Liver (tissue), 9 donors: ENCODE results near the gene EEA1. TPM values are rescaled to one million over a fixed set of nuclear protein-coding genes. Genes with fewer than 3 reads are reported as not detected.

Experiments
- DNase-seq: peaks from one replicate; pipeline ENCODE4 v3.0.0-alpha.2; 2017; ENCODE audit warnings: low spot score
- H3K27ac ChIP-seq, 2 donors: one replicate each; pipeline ENCODE4 v1.7.0; 2013; ENCODE audit warnings: inconsistent platforms in 2 of 2, low read length in 2 of 2, control low read depth in 1 of 2, low read depth in 1 of 2, mild to moderate bottlenecking in 1 of 2
- H3K27me3 ChIP-seq, 4 donors: one replicate each; pipeline versions ENCODE4 v1.6.1 to v1.7.0; 2013; ENCODE audit warnings: low read length in 3 of 4, inconsistent platforms in 1 of 4, mild to moderate bottlenecking in 1 of 4, moderate library complexity in 1 of 4; ENCODE audit not compliant: control insufficient read depth in 4 of 4, insufficient read depth in 4 of 4
- H3K36me3 ChIP-seq, 4 donors: one replicate each; pipeline versions ENCODE4 v1.6.1 to v1.7.0; 2013; ENCODE audit warnings: low read length in 3 of 4, mild to moderate bottlenecking in 3 of 4, low read depth in 1 of 4, moderate library complexity in 1 of 4; ENCODE audit not compliant: control insufficient read depth in 4 of 4, insufficient read depth in 3 of 4
- H3K4me1 ChIP-seq, 4 donors: one replicate each; pipeline versions ENCODE4 v1.6.1 to v1.7.0; 2013; ENCODE audit warnings: low read length in 3 of 4, mild to moderate bottlenecking in 3 of 4, moderate library complexity in 1 of 4; ENCODE audit not compliant: control insufficient read depth in 4 of 4, insufficient read depth in 4 of 4
- H3K4me3 ChIP-seq, 3 donors: one replicate each; pipeline versions ENCODE4 v1.6.1 to v1.7.0; 2013; ENCODE audit warnings: low read length in 3 of 3, control low read depth in 1 of 3, low read depth in 1 of 3, mild to moderate bottlenecking in 1 of 3
- H3K9ac ChIP-seq, 2 donors: one replicate each; pipeline ENCODE4 v1.7.0; 2013; ENCODE audit warnings: low read length in 2 of 2, mild to moderate bottlenecking in 2 of 2, moderate library complexity in 2 of 2, control low read depth in 1 of 2, low read depth in 1 of 2
- H3K9me3 ChIP-seq, 4 donors: one replicate each; pipeline versions ENCODE4 v1.6.1 to v1.7.0; 2013; ENCODE audit warnings: low read length in 3 of 4; ENCODE audit not compliant: control insufficient read depth in 4 of 4
- EGR1 ChIP-seq, 2 donors: IDR thresholded peaks; 2 replicates each; pipeline ENCODE4 v1.6.1; 2016 to 2018; ENCODE audit warnings: antibody characterized with exemption in 2 of 2, low read depth in 2 of 2
- FOXA1 ChIP-seq: IDR thresholded peaks from 2 replicates; pipeline ENCODE4 v1.6.1; 2016; ENCODE audit warnings: antibody characterized with exemption
- FOXA2 ChIP-seq: IDR thresholded peaks from 2 replicates; pipeline ENCODE4 v1.6.1; 2016; ENCODE audit warnings: antibody characterized with exemption
- GABPA ChIP-seq, 2 donors: IDR thresholded peaks in 1 of 2; conservative IDR thresholded peaks in 1 of 2; 2 replicates each; pipeline ENCODE4 v1.6.1; 2016; ENCODE audit warnings: antibody characterized with exemption in 2 of 2, mild to moderate bottlenecking in 1 of 2, moderate library complexity in 1 of 2
- HNF4A ChIP-seq, 2 donors: conservative IDR thresholded peaks; 2 replicates each; pipeline ENCODE4 v1.6.1; 2016; ENCODE audit warnings: antibody characterized with exemption in 2 of 2, mild to moderate bottlenecking in 2 of 2
- HNF4G ChIP-seq: IDR thresholded peaks from 2 replicates; pipeline ENCODE4 v1.6.1; 2016; ENCODE audit warnings: antibody characterized with exemption
- JUND ChIP-seq, 2 donors: IDR thresholded peaks; 2 replicates each; pipeline ENCODE4 v1.6.1; 2016; ENCODE audit warnings: antibody characterized with exemption in 2 of 2
- NR2F2 ChIP-seq: IDR thresholded peaks from 2 replicates; pipeline ENCODE4 v1.6.1; 2016; ENCODE audit warnings: antibody characterized with exemption
- RAD21 ChIP-seq, 2 donors: IDR thresholded peaks; 2 replicates each; pipeline ENCODE4 v1.6.1; 2016; ENCODE audit warnings: antibody characterized with exemption in 2 of 2, mild to moderate bottlenecking in 2 of 2
- RXRA ChIP-seq, 2 donors: IDR thresholded peaks; 2 replicates each; pipeline ENCODE4 v1.6.1; 2017 to 2018; ENCODE audit warnings: antibody characterized with exemption in 2 of 2, mild to moderate bottlenecking in 1 of 2
- SP1 ChIP-seq: IDR thresholded peaks from 2 replicates; pipeline ENCODE4 v1.6.1; 2018; ENCODE audit warnings: antibody characterized with exemption, mild to moderate bottlenecking
- TAF1 ChIP-seq: conservative IDR thresholded peaks from 2 replicates; pipeline ENCODE4 v1.6.1; 2016; ENCODE audit warnings: antibody characterized with exemption, mild to moderate bottlenecking
- YY1 ChIP-seq: IDR thresholded peaks from 2 replicates; pipeline ENCODE4 v1.6.1; 2016; ENCODE audit warnings: antibody characterized with exemption, mild to moderate bottlenecking
- WGBS: extraction: QIAGEN DNeasy Blood & Tissue Kit; methylation state at CpG from one replicate; pipeline ENCODE4 v1.1.7; 2013; 5-methylcytosine and 5-hydroxymethylcytosine counted together
- polyA plus RNA-seq, 2 donors: library from polyadenylated mRNA; stranded (reverse) in 1 of 2; unstranded in 1 of 2; fragments of 200-250 nt in 1 of 2; fragments of >200 nt in 1 of 2; fragmentation: Nextera tagmentation in 1 of 2; extraction: Ambion mirVana in 1 of 2; gene quantifications; one replicate each; pipeline versions ENCODE4 v1.2.1 to v1.2.3, GENCODE V29; 2013 to 2015
- total RNA-seq, 2 donors: library from RNA; depleted of rRNA; stranded (reverse); fragments of >200 nt; gene quantifications; one replicate each; pipeline ENCODE4 v1.2.3, GENCODE V29; 2014
- TF ChIP-seq, protein P1 (sequence below): IDR thresholded peaks from 2 replicates; pipeline ENCODE4 v1.6.1; 2016; ENCODE audit warnings: antibody characterized with exemption
- TF ChIP-seq, protein P2 (sequence below): IDR thresholded peaks from 2 replicates; pipeline ENCODE4 v1.6.1; 2016; ENCODE audit warnings: antibody characterized with exemption
- TF ChIP-seq, protein P3 (sequence below): IDR thresholded peaks from 2 replicates; pipeline ENCODE4 v1.6.1; 2016; ENCODE audit warnings: antibody characterized with exemption, mild to moderate bottlenecking
- TF ChIP-seq, protein P4 (sequence below): fragments of 150-350 bp; IDR thresholded peaks from 2 replicates; pipeline ENCODE4 v1.5.1; 2017; ENCODE audit warnings: improper control_type of control experiment, low read depth, low read length; ENCODE audit not compliant: missing input control
- TF ChIP-seq, protein P5 (sequence below): IDR thresholded peaks from 2 replicates; pipeline ENCODE4 v1.6.1; 2016; ENCODE audit warnings: antibody characterized with exemption
- donor health status: healthy.
- donor health status: healthy.
- donor health status: healthy.
- donor health status: healthy.
- donor health status: healthy.

The EEA1 gene
- total and polyA plus RNA-seq, 4 donors = 2.5 to 15.8 (median 9.1) TPM

DNA sequence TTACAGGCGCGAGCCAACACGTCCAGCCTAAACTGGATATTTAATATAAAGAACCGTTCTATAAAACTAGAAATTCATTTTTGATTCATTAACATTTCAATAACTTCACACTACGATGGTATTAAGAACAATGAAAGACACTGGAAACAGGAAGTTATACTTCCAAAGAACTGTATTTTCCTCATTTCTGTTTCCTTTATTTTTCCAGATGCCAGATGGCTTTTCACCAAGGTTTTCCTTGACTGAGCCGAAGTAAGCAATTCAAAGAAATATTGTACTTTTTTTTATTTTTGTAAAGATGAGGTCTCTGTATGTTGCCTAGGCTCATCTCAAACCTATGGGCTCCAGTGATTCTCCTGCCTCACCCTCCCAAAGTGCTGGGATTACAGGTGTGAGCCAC, 28.2 kb downstream of the EEA1 start:
- WGBS = 89% methylated on average over 6 of the region's 6 CpGs
- no peak overlapping the region for H3K9ac ChIP-seq
- H3K27me3 ChIP-seq = no peaks in the 10 kb centered on the region
- H3K36me3 ChIP-seq = no peaks in the 10 kb centered on the region
- no peaks in the 10 kb centered on the region for H3K9me3 ChIP-seq
- H3K4me3 ChIP-seq = no peak overlapping the region
- peaks cover 0 to 13% (median 1%) of the 10 kb centered on the region in 4 donors for H3K4me1 ChIP-seq
- DNase-seq = no peak
- no peak for TF ChIP-seq YY1
- TF ChIP-seq, protein P1, sequence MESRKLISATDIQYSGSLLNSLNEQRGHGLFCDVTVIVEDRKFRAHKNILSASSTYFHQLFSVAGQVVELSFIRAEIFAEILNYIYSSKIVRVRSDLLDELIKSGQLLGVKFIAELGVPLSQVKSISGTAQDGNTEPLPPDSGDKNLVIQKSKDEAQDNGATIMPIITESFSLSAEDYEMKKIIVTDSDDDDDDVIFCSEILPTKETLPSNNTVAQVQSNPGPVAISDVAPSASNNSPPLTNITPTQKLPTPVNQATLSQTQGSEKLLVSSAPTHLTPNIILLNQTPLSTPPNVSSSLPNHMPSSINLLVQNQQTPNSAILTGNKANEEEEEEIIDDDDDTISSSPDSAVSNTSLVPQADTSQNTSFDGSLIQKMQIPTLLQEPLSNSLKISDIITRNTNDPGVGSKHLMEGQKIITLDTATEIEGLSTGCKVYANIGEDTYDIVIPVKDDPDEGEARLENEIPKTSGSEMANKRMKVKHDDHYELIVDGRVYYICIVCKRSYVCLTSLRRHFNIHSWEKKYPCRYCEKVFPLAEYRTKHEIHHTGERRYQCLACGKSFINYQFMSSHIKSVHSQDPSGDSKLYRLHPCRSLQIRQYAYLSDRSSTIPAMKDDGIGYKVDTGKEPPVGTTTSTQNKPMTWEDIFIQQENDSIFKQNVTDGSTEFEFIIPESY = no peak
- H3K27ac ChIP-seq = no peak overlapping the region

DNA sequence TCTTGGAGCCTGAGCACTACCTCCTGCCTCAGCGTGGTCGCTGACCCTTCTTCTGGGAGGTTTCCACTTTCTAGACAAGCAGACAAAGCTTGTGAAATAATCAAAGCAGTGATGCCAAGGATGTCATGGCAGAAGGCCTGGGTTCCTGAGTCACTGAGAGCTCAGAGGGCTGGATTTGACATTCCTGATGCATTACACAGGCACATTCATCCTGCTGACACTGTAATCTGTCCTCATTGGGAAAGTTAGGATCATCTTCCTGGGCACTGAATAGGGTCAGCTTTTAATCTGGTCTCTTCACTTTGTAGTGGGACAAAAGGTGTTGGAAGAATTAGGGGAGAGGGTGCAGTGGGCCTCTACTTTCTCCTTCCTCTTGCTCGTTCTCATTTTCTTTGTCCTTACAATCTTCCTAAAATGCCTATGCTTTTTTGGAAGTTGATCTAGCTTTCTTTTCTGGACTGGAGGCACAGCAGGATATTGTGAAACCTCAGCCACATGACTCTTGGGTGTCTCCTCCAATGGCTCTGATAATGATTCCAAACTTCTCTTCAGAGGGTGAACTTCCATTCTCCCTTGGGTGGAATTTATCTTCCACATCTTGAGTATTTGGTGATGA, 29.6 kb downstream of the EEA1 start:
- no peak overlapping the region for H3K9ac ChIP-seq
- H3K9me3 ChIP-seq = no peaks in the 10 kb centered on the region
- TF ChIP-seq EGR1 (IDR thresholded peaks at IDR 0.05; ENCODE audit: low read depth in 2 of 2) = no peak
- peak in 1 of 2 donors; percentile 15 for TF ChIP-seq RAD21 (IDR thresholded peaks at IDR 0.05)
- TF ChIP-seq, protein P2, sequence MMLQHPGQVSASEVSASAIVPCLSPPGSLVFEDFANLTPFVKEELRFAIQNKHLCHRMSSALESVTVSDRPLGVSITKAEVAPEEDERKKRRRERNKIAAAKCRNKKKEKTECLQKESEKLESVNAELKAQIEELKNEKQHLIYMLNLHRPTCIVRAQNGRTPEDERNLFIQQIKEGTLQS = peak; percentile 71
- TF ChIP-seq GABPA (IDR thresholded peaks at IDR 0.05 in 1 of 2, conservative IDR thresholded peaks at IDR 0.05 in 1 of 2) = no peak
- peak; percentile 59 for TF ChIP-seq SP1
- TF ChIP-seq, protein P1 = no peak
- peak; percentile 91 to 96 for TF ChIP-seq JUND (IDR thresholded peaks at IDR 0.05)
- no peak for TF ChIP-seq TAF1
- peak; percentile 39 to 47 for TF ChIP-seq HNF4A (conservative IDR thresholded peaks at IDR 0.05)
- TF ChIP-seq FOXA2 = no peak
- TF ChIP-seq, protein P3, sequence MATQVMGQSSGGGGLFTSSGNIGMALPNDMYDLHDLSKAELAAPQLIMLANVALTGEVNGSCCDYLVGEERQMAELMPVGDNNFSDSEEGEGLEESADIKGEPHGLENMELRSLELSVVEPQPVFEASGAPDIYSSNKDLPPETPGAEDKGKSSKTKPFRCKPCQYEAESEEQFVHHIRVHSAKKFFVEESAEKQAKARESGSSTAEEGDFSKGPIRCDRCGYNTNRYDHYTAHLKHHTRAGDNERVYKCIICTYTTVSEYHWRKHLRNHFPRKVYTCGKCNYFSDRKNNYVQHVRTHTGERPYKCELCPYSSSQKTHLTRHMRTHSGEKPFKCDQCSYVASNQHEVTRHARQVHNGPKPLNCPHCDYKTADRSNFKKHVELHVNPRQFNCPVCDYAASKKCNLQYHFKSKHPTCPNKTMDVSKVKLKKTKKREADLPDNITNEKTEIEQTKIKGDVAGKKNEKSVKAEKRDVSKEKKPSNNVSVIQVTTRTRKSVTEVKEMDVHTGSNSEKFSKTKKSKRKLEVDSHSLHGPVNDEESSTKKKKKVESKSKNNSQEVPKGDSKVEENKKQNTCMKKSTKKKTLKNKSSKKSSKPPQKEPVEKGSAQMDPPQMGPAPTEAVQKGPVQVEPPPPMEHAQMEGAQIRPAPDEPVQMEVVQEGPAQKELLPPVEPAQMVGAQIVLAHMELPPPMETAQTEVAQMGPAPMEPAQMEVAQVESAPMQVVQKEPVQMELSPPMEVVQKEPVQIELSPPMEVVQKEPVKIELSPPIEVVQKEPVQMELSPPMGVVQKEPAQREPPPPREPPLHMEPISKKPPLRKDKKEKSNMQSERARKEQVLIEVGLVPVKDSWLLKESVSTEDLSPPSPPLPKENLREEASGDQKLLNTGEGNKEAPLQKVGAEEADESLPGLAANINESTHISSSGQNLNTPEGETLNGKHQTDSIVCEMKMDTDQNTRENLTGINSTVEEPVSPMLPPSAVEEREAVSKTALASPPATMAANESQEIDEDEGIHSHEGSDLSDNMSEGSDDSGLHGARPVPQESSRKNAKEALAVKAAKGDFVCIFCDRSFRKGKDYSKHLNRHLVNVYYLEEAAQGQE = no peak
- TF ChIP-seq FOXA1 = no peak
- TF ChIP-seq, protein P4, sequence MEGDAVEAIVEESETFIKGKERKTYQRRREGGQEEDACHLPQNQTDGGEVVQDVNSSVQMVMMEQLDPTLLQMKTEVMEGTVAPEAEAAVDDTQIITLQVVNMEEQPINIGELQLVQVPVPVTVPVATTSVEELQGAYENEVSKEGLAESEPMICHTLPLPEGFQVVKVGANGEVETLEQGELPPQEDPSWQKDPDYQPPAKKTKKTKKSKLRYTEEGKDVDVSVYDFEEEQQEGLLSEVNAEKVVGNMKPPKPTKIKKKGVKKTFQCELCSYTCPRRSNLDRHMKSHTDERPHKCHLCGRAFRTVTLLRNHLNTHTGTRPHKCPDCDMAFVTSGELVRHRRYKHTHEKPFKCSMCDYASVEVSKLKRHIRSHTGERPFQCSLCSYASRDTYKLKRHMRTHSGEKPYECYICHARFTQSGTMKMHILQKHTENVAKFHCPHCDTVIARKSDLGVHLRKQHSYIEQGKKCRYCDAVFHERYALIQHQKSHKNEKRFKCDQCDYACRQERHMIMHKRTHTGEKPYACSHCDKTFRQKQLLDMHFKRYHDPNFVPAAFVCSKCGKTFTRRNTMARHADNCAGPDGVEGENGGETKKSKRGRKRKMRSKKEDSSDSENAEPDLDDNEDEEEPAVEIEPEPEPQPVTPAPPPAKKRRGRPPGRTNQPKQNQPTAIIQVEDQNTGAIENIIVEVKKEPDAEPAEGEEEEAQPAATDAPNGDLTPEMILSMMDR = no peak
- TF ChIP-seq HNF4G = no peak
- TF ChIP-seq NR2F2 = peak; percentile 34
- TF ChIP-seq, protein P5, sequence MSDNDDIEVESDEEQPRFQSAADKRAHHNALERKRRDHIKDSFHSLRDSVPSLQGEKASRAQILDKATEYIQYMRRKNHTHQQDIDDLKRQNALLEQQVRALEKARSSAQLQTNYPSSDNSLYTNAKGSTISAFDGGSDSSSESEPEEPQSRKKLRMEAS = peak; percentile 1
- TF ChIP-seq YY1 = peak; percentile 46
- peak; percentile 48 to 54 for TF ChIP-seq RXRA (IDR thresholded peaks at IDR 0.05)

More for the DNA sequence above, 29.6 kb downstream of the EEA1 start:
- no peak overlapping the region for H3K4me3 ChIP-seq
- H3K36me3 ChIP-seq = no peaks in the 10 kb centered on the region
- peaks cover 0 to 13% (median 1%) of the 10 kb centered on the region in 4 donors for H3K4me1 ChIP-seq
- no peaks in the 10 kb centered on the region for H3K27me3 ChIP-seq
- 33% methylated on average over 3 of the region's 3 CpGs for WGBS
- H3K27ac ChIP-seq = peak overlapping the region; percentile 70 to 78
- no peak for DNase-seq
